GM23248 (cell line): Measurements from ENCODE around the gene SUGCT.

Experiments
- EZH2 ChIP-seq: fragments of 200-600 bp; sonication (generic); IDR thresholded peaks from 2 replicates; pipeline ENCODE4 v1.6.1; 2018; ENCODE audit warnings: antibody characterized with exemption, mild to moderate bottlenecking; ENCODE audit not compliant: insufficient read depth, poor library complexity, severe bottlenecking
- EZH2phosphoT487 ChIP-seq: fragments of 200-600 bp; sonication (generic); IDR thresholded peaks from 2 replicates; pipeline ENCODE4 v1.6.1; 2018; ENCODE audit warnings: antibody characterized with exemption, moderate library complexity, mild to moderate bottlenecking, low read depth; ENCODE audit not compliant: insufficient read depth

DNA sequence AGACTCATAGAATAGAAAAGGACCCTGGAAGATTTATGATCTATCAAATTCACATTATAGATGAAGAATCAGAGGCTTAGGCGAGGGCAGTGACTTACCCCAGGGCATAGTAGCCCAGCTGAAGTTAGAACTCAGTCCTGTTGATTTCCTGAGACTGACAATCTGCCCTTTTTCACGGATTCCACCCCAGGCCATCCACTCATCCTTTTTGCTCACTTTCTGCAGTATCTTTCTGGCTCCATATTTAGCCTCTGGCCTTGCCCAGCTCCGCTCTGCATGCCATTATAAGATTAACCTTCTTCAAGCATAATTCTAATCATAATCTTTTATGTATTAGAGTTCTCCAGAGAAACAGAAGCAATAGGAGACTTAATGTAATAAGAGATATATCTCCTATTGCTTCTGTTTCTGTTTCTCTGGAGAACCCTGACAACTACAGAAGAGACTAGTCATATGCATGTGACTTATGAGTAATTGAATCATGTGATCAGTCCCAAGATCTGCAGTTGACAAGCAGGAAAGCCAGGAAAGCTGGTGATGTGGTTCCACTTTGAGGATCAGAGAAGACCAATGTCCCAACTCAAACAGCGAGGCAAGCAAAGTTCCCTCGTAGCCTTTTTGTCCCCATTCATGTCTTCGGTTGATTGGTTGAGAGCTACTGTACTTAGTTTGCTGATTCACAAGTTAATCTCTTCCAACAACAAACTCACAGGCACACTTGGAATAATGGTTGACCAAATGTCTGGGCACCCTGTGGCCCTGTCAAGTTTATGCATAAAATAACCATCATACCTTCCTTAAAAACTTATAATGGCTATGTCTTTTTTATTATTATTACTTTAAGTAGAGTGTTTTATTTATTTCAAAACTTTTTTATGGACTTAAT lies 412.1 kb downstream of the SUGCT start:
- TF ChIP-seq EZH2phosphoT487 (no peak), EZH2 (no peak)
